Measurements from ENCODE around the gene TMEM154.

TMEM154 gene

DNA sequence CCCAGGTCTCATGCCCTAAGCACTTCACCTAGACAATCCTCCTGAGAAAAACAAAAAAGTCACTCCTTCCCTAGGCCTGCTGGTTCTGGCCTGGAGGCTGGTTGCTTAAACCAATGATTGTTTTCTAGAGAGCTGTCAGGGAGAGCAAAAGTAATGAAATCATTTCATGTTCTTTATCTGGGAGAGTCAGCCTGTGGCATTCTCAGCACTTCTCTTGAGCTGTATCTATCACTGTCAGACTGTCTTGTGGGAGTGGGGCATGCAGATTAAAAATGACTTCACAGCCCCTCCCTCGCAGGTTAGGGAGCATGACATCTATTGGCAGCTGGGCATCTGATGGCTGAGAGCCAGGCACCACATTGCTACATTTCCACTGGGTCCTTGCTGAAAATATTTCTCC lies 20.4 kb upstream of the TMEM154 start:
- no peak overlapping the region for H3K4me2 ChIP-seq (ENCODE audit: low read length)
- H3K4me3 ChIP-seq (ENCODE audit: low read length): no peak overlapping the region
- H2AFZ ChIP-seq (ENCODE audit: low read depth, low read length): no peak overlapping the region
- H3K4me1 ChIP-seq (ENCODE audit: low read length): peaks cover 26% of the 10 kb centered on the region
- peaks cover 11% of the 10 kb centered on the region for H4K20me1 ChIP-seq (ENCODE audit: insufficient read depth, low read length)
- peaks cover 30% of the 10 kb centered on the region for H3K27me3 ChIP-seq (ENCODE audit: low read depth, low read length)
- 0 out of 2 replicates have a peak, but pooled peaks cover 10% of the 10 kb centered on the region for H3K9me3 ChIP-seq (ENCODE audit: insufficient read depth, low read length)
- no peaks in the 10 kb centered on the region for H3K79me2 ChIP-seq (ENCODE audit: low read length)
- TF ChIP-seq EZH2phosphoT487 (IDR thresholded peaks at IDR 0.05; ENCODE audit: low read depth): no peak
- TF ChIP-seq, protein P1, sequence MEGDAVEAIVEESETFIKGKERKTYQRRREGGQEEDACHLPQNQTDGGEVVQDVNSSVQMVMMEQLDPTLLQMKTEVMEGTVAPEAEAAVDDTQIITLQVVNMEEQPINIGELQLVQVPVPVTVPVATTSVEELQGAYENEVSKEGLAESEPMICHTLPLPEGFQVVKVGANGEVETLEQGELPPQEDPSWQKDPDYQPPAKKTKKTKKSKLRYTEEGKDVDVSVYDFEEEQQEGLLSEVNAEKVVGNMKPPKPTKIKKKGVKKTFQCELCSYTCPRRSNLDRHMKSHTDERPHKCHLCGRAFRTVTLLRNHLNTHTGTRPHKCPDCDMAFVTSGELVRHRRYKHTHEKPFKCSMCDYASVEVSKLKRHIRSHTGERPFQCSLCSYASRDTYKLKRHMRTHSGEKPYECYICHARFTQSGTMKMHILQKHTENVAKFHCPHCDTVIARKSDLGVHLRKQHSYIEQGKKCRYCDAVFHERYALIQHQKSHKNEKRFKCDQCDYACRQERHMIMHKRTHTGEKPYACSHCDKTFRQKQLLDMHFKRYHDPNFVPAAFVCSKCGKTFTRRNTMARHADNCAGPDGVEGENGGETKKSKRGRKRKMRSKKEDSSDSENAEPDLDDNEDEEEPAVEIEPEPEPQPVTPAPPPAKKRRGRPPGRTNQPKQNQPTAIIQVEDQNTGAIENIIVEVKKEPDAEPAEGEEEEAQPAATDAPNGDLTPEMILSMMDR (IDR thresholded peaks at IDR 0.05; ENCODE audit: low read depth, low read length): no peak
- H3K27ac ChIP-seq (ENCODE audit: low read length): no peak overlapping the region
- no peaks in the 10 kb centered on the region for H3K36me3 ChIP-seq (replicated peaks; ENCODE audit: low read depth, low read length)
- H3K9ac ChIP-seq (ENCODE audit: low read length): no peak overlapping the region

DNA sequence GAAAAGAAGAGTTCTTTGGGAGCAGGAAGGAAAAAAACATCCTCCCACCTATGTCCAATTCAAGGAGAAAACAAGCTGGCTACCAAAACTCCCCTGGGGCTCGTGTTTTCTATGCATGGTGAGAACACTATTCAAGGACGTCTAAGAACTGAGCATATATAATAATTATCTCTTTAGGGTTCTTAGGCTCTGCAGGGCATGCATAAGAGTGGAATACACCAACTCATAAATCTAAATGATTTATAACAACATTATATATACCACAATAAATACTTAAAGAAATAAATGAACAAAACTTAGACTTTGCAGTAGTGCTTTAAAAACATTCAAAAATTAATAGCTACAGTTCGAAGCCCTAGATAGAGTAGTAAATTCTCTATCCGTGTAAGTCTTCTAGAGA lies 19.5 kb upstream of the TMEM154 start:
- no peak for TF ChIP-seq EZH2phosphoT487 (IDR thresholded peaks at IDR 0.05; ENCODE audit: low read depth)
- TF ChIP-seq, protein P1 (IDR thresholded peaks at IDR 0.05; ENCODE audit: low read depth, low read length): no peak
- Histone ChIP-seq H3K36me3 (replicated peaks; ENCODE audit: low read depth, low read length) (no peaks in the 10 kb centered on the region), H3K27ac (ENCODE audit: low read length) (no peak overlapping the region), H3K4me2 (ENCODE audit: low read length) (no peak overlapping the region), H3K27me3 (ENCODE audit: low read depth, low read length) (peaks cover 35% of the 10 kb centered on the region), H3K79me2 (ENCODE audit: low read length) (no peaks in the 10 kb centered on the region), H2AFZ (ENCODE audit: low read depth, low read length) (no peak overlapping the region), H3K9ac (ENCODE audit: low read length) (no peak overlapping the region), H4K20me1 (ENCODE audit: insufficient read depth, low read length) (peaks cover 11% of the 10 kb centered on the region), H3K4me3 (ENCODE audit: low read length) (no peak overlapping the region), H3K4me1 (ENCODE audit: low read length) (peaks cover 26% of the 10 kb centered on the region), H3K9me3 (ENCODE audit: insufficient read depth, low read length) (0 out of 2 replicates have a peak, but pooled peaks cover 6% of the 10 kb centered on the region)

DNA sequence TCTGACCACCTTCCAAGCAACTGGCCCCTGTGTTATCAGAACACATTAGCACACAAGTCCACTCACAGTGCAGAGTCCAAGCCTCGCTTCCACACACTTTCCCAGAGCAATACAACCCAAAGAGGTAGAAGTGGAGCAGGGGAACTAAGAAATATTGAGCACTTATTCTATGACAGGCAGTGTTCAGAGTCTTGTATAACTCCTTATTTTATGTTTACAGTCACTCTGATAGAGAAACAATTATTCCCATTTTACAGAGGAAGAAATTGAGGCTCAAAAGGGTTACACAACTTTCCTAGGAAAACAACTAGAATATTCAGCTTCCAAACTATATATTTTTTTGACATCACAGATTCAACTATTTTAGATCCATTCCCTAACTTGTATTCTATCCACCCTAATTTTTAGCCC lies 18.3 kb upstream of the TMEM154 start:
- Histone ChIP-seq H4K20me1 (ENCODE audit: insufficient read depth, low read length) (peaks cover 11% of the 10 kb centered on the region), H3K9ac (ENCODE audit: low read length) (no peak overlapping the region), H3K9me3 (ENCODE audit: insufficient read depth, low read length) (no peaks in the 10 kb centered on the region), H3K27ac (ENCODE audit: low read length) (no peak overlapping the region), H3K27me3 (ENCODE audit: low read depth, low read length) (peaks cover 42% of the 10 kb centered on the region), H3K79me2 (ENCODE audit: low read length) (no peaks in the 10 kb centered on the region), H2AFZ (ENCODE audit: low read depth, low read length) (no peak overlapping the region), H3K4me3 (ENCODE audit: low read length) (no peak overlapping the region), H3K4me2 (ENCODE audit: low read length) (peak overlapping the region; percentile 67), H3K36me3 (replicated peaks; ENCODE audit: low read depth, low read length) (no peaks in the 10 kb centered on the region), H3K4me1 (ENCODE audit: low read length) (peaks cover 26% of the 10 kb centered on the region)
- TF ChIP-seq, protein P1 (IDR thresholded peaks at IDR 0.05; ENCODE audit: low read depth, low read length): no peak
- TF ChIP-seq EZH2phosphoT487 (IDR thresholded peaks at IDR 0.05; ENCODE audit: low read depth): no peak

DNA sequence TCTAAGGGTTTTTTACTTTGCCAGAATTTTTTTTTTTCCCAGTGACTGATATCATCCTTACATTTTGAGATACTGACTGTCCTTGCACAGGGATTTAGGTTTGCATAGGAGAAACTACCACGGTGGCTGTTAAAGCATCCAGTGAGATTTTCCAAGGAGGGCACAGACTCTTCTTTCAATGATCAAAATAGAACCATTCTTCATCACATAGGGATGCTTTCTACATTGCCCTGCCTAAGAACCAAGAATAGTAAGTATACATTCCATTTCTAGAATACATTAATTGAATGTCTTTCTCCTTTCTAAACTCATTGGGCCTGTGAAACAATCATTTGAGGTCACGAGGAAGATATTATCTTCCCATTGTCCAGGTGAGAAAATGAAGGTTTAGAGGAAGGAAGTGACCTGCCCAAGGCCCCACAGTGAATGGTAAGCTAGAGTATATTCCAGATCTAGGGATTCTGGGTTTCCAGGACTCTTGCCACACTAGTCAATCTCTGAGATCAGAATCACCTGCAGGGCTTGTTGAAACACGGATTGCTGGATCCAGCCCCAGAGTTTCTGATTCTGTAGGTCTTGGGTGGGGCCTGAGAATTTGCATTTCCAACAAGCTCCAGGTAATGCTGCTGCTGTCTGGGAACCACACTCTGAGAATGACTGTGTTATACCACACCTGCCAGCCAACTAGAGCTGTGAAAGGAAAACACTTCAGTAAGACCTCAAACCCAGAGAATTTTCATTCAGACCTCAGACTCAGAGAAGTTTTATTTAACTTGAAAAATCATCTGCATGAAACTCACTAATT lies 17.7 kb upstream of the TMEM154 start:
- Histone ChIP-seq H3K9me3 (ENCODE audit: insufficient read depth, low read length) (no peaks in the 10 kb centered on the region), H3K4me2 (ENCODE audit: low read length) (peak overlapping the region; percentile 67), H3K4me1 (ENCODE audit: low read length) (peaks cover 26% of the 10 kb centered on the region), H3K4me3 (ENCODE audit: low read length) (peak overlapping the region; percentile 43), H3K27me3 (ENCODE audit: low read depth, low read length) (peaks cover 47% of the 10 kb centered on the region), H3K36me3 (replicated peaks; ENCODE audit: low read depth, low read length) (no peaks in the 10 kb centered on the region), H3K27ac (ENCODE audit: low read length) (peak overlapping the region; percentile 18), H2AFZ (ENCODE audit: low read depth, low read length) (no peak overlapping the region), H3K79me2 (ENCODE audit: low read length) (no peaks in the 10 kb centered on the region), H3K9ac (ENCODE audit: low read length) (no peak overlapping the region), H4K20me1 (ENCODE audit: insufficient read depth, low read length) (peaks cover 11% of the 10 kb centered on the region)
- no peak for TF ChIP-seq EZH2phosphoT487 (IDR thresholded peaks at IDR 0.05; ENCODE audit: low read depth)
- TF ChIP-seq, protein P1 (IDR thresholded peaks at IDR 0.05; ENCODE audit: low read depth, low read length): no peak
